Stomach (tissue), 9 donors: ENCODE measurements around the gene VCL. TPM values are rescaled to one million over a fixed set of nuclear protein-coding genes. Genes with fewer than 3 reads are reported as not detected.

Source experiments
- DNase-seq, 2 donors: peaks; one replicate each; pipeline versions ENCODE4 v3.0.0 to v3.0.0-alpha.2; 2013 to 2019
- H3K27ac ChIP-seq, 5 donors: fragments of 200-600 bp in 4 of 5; sonication (generic) in 4 of 5; one replicate each; pipeline ENCODE4 v1.5.1; 2013 to 2019; ENCODE audit warnings: mild to moderate bottlenecking in 1 of 5, moderate library complexity in 1 of 5
- H3K27me3 ChIP-seq, 3 donors: fragments of 200-600 bp; sonication (generic); one replicate each; pipeline ENCODE4 v1.5.1; 2017 to 2019; ENCODE audit warnings: mixed run types in 1 of 3
- H3K36me3 ChIP-seq, 4 donors: fragments of 200-600 bp; sonication (generic); 1 replicate in 3 of 4; 2 replicates in 1 of 4; pipeline ENCODE4 v1.5.1; 2016 to 2019
- H3K4me1 ChIP-seq, 4 donors: fragments of 200-600 bp; sonication (generic); one replicate each; pipeline ENCODE4 v1.5.1; 2016 to 2019
- H3K4me3 ChIP-seq, 4 donors: fragments of 200-600 bp; sonication (generic) in 3 of 4; one replicate each; pipeline ENCODE4 v1.5.1; 2016 to 2019; ENCODE audit warnings: mild to moderate bottlenecking in 1 of 4
- H3K9me3 ChIP-seq, 4 donors: fragments of 200-600 bp; sonication (generic); one replicate each; pipeline ENCODE4 v1.5.1; 2016 to 2019
- EP300 ChIP-seq: sonication (generic); formaldehyde crosslinking; IDR thresholded peaks from one replicate; pipeline ENCODE4 v1.6.1; 2017; ENCODE audit warnings: antibody characterized with exemption
- POLR2A ChIP-seq, 4 donors: fragments of 450-650 bp; IDR thresholded peaks; one replicate each; pipeline ENCODE4 v1.6.1; 2016; ENCODE audit warnings: antibody characterized with exemption in 4 of 4, control low read depth in 2 of 4, mild to moderate bottlenecking in 1 of 4, moderate library complexity in 1 of 4
- POLR2AphosphoS5 ChIP-seq, 3 donors: sonication (generic); formaldehyde crosslinking; IDR thresholded peaks; one replicate each; pipeline ENCODE4 v1.6.1; 2016; ENCODE audit warnings: antibody characterized with exemption in 3 of 3
- WGBS, 5 donors: extraction: QIAGEN DNeasy Blood & Tissue Kit in 3 of 5; methylation state at CpG; one replicate each; pipeline versions ENCODE4 v1.1.5 to v1.1.7; 2013 to 2018; 5-methylcytosine and 5-hydroxymethylcytosine counted together
- intact Hi-C: fragments of 100-400 bp; cut with DNase I; formaldehyde crosslinking; loops from one replicate; pipeline ENCODE4 v1.15.1; 2023; ENCODE audit warnings: low total_unique reads
- polyA plus RNA-seq, 3 donors: library from polyadenylated mRNA; stranded (reverse); fragments of 200-250 nt; gene quantifications; one replicate each; pipeline ENCODE4 v1.2.3, GENCODE V29; 2013
- total RNA-seq, 5 donors: library from RNA; depleted of rRNA; stranded (reverse); fragments of >200 nt; gene quantifications; one replicate each; pipeline versions ENCODE4 v1.1.0 to v1.2.3, GENCODE V29; 2014 to 2016
- TF ChIP-seq, protein P1 (sequence below), 7 experiments: fragments of 450-650 bp in 4 of 7; fragments of 200-600 bp in 3 of 7; sonication (generic) in 3 of 7; IDR thresholded peaks; one replicate each; pipeline ENCODE4 v1.5.1; 2016 to 2019; ENCODE audit warnings: antibody characterized with exemption in 7 of 7, control low read depth in 2 of 7, mild to moderate bottlenecking in 1 of 7
- donor health status: healthy with polysubstance abuse.
- donor health status: Bipolar disorder and iron deficiency.
- donor health status: healthy.

The VCL gene
- total and polyA plus RNA-seq, 8 donors = 11.2 to 211 (median 62.3) TPM

DNA sequence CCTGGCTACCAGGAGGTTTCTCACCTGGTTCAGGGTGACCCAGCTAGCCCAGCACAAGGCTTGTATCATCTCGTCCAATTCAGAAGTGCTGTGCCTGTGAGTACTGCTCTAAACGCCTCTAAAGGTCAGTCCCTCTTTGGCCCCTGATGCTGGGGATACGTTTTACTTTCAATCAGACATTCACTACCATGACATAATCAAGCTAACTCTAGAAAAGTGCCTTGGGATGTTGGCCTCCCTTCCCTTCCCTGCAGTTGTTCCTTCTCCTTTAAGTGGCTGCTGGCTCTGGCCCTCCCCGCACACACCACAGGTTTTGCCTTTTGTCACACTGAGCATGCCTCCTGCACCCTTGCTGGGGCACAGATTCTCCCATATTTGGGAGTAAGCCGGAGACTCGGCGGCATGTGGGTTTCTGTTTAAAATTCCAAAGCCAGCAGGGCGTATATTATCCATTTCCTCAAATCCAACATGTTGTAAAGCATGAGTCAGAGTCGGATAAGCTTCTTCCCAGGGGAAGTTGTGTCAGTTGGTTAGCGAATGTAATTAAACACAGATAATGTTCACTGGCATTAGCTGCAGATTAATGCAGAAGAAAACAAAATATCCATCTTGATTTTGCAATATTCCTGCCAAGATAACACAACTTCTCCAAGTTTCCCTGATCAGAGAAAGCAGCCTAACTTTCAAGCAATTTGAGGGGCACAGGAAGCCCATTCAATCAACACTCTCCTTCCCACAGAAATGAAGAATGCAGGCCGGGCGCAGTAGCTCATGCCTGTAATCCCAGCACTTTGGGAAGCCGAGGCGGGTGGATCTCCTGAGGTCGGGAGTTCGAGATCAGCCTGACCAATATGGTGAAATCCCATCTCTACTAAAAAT lies 31.8 kb upstream of the VCL start:
- TF ChIP-seq POLR2A (IDR thresholded peaks at IDR 0.05) (no peak), POLR2AphosphoS5 (IDR thresholded peaks at IDR 0.05) (peak; percentile 71 to 87 (median 74)), EP300 (peak; percentile 46)
- intact Hi-C loops = no loop called here
- 27 to 33% (median 29%) methylated on average over 16 of the region's 16 CpGs for WGBS, 5 donors
- DNase-seq = peak; percentile 57 to 91
- H3K9me3 ChIP-seq = no peaks in the 10 kb centered on the region
- no peaks in the 10 kb centered on the region for H3K36me3 ChIP-seq
- peak overlapping the region in 2 of 4 donors; percentile 9 to 11 for H3K4me3 ChIP-seq
- H3K27me3 ChIP-seq = no peaks in the 10 kb centered on the region
- H3K4me1 ChIP-seq = peaks cover 7 to 52% (median 19%) of the 10 kb centered on the region in 4 donors
- H3K27ac ChIP-seq = peak overlapping the region; percentile 38 to 89 (median 88)

DNA sequence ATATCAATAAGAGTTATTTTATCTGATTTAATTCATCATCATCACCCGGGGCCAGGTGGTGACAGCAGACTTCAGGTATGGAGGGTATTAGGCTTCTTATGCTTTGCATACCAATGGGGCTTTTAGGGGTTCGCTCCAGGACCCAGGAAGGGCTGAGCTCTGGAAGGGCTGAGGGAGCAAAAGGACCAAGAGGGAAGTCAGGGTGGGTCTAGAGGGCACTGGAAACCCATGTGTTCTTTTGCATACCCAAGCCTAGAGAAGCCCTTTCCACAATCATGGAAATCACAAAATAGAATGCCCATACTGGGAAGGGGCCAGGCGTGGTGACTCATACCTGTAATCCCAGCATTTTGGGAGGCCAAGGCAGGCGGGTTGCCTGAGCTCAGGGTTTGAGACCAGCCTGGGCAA lies 30.9 kb upstream of the VCL start:
- peaks cover 7 to 52% (median 19%) of the 10 kb centered on the region in 4 donors for H3K4me1 ChIP-seq
- intact Hi-C loops = no loop called here

DNA sequence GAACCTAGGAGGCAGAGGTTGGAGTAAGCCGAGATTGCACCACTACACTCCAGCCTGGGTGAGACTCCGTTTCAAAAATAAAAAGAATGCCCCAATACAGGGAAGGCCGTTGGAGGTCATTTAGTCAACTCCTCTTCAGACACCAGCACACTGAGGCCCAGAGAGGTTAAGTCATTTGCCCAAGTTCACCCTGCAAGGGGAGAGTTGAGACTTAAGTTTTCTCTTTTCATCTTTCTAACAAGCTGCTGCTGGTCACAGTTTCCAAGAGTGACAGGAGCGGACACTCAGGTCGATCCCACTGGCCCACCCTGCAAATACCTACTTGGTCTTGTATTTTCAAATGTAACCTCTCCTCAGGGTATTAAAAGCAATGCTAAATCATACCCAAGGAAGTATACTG lies 30.4 kb upstream of the VCL start:
- Histone ChIP-seq H3K27ac (peak overlapping the region in 4 of 5 donors; percentile 87 to 89 (median 88)), H3K27me3 (no peaks in the 10 kb centered on the region), H3K4me1 (peaks cover 7 to 52% (median 19%) of the 10 kb centered on the region in 4 donors), H3K36me3 (no peaks in the 10 kb centered on the region), H3K9me3 (no peaks in the 10 kb centered on the region), H3K4me3 (no peak overlapping the region)
- TF ChIP-seq EP300 (no peak), POLR2AphosphoS5 (IDR thresholded peaks at IDR 0.05) (no peak), POLR2A (IDR thresholded peaks at IDR 0.05) (no peak)
- TF ChIP-seq, protein P1, sequence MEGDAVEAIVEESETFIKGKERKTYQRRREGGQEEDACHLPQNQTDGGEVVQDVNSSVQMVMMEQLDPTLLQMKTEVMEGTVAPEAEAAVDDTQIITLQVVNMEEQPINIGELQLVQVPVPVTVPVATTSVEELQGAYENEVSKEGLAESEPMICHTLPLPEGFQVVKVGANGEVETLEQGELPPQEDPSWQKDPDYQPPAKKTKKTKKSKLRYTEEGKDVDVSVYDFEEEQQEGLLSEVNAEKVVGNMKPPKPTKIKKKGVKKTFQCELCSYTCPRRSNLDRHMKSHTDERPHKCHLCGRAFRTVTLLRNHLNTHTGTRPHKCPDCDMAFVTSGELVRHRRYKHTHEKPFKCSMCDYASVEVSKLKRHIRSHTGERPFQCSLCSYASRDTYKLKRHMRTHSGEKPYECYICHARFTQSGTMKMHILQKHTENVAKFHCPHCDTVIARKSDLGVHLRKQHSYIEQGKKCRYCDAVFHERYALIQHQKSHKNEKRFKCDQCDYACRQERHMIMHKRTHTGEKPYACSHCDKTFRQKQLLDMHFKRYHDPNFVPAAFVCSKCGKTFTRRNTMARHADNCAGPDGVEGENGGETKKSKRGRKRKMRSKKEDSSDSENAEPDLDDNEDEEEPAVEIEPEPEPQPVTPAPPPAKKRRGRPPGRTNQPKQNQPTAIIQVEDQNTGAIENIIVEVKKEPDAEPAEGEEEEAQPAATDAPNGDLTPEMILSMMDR (IDR thresholded peaks at IDR 0.05) = no peak
- WGBS, 5 donors = 86 to 96% (median 91%) methylated on average over 5 of the region's 5 CpGs
- DNase-seq = no peak
- intact Hi-C loops = no loop called here

More for the DNA sequence above, 30.9 kb upstream of the VCL start:
- Histone ChIP-seq H3K4me3 (no peak overlapping the region), H3K27me3 (no peaks in the 10 kb centered on the region), H3K36me3 (no peaks in the 10 kb centered on the region), H3K9me3 (no peaks in the 10 kb centered on the region), H3K27ac (peak overlapping the region in 4 of 5 donors; percentile 87 to 89 (median 88))
- no peak for TF ChIP-seq POLR2AphosphoS5 (IDR thresholded peaks at IDR 0.05)
- no peak for TF ChIP-seq EP300
- no peak for TF ChIP-seq POLR2A (IDR thresholded peaks at IDR 0.05)
- TF ChIP-seq, protein P1 (IDR thresholded peaks at IDR 0.05) = no peak
- WGBS, 5 donors = 80 to 90% (median 89%) methylated on average over 4 of the region's 4 CpGs
- DNase-seq = no peak

DNA sequence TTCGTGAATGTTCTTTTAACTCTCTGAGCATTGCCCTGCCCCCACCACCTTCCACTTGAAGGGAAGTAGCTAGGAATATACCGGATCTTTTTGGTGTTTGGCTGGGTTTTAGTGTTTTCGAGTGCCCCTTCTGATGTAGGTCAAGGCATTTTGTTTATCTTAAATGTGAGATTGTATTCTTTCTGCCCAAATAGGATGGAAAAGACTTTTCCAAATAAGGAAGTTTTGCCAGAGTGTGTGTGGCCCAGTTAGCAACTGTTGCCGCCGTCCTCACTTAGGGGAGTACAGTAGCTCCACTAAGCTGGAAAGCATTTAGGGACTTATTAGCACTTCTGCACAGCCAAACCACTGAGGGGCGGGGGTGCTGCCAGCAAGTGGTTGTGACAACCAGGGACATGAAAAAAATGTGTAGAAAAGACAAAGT lies 29.8 kb upstream of the VCL start:
- no peaks in the 10 kb centered on the region for H3K9me3 ChIP-seq
- WGBS, 5 donors = 64 to 74% (median 71%) methylated on average over 6 of the region's 6 CpGs
- no peaks in the 10 kb centered on the region for H3K36me3 ChIP-seq
- TF ChIP-seq POLR2AphosphoS5 (IDR thresholded peaks at IDR 0.05) (no peak), POLR2A (IDR thresholded peaks at IDR 0.05) (no peak), EP300 (no peak)
- TF ChIP-seq, protein P1 (IDR thresholded peaks at IDR 0.05) = no peak
- H3K4me3 ChIP-seq = no peak overlapping the region
- intact Hi-C loops = no loop called here
- H3K27me3 ChIP-seq = no peaks in the 10 kb centered on the region
- H3K27ac ChIP-seq = peak overlapping the region in 4 of 5 donors; percentile 87 to 89 (median 88)
- DNase-seq = peak in 1 of 2 donors; percentile 51
- H3K4me1 ChIP-seq = peaks cover 7 to 52% (median 19%) of the 10 kb centered on the region in 4 donors
